Neural cell (in vitro differentiated cells): Measurements from ENCODE around the gene PCMT1. TPM values are rescaled to one million over a fixed set of nuclear protein-coding genes. Genes with fewer than 3 reads are reported as not detected.
"Not testable (repeated sequence)": the region's sequence is repeated elsewhere in the genome, so short reads cannot be mapped to it uniquely, and the experiment has no call there.

Experiments
- H2AFZ ChIP-seq: fragments of 200-600, 300-800 bp; sonication (generic), shearing (Covaris generic); 2 replicates; pipeline ENCODE4 v1.6.0; 2014; ENCODE audit warnings: low read depth, mild to moderate bottlenecking, antibody characterized with exemption, low read length, moderate library complexity
- H3F3A ChIP-seq: fragments of 200-600 bp; shearing (Covaris generic); 2 replicates; pipeline ENCODE4 v1.6.1; 2016; ENCODE audit warnings: mild to moderate bottlenecking, moderate library complexity, mixed read lengths, antibody characterized with exemption, low read length; ENCODE audit not compliant: insufficient read depth, poor library complexity, severe bottlenecking
- H3K27ac ChIP-seq: fragments of 200-600, 300-800 bp; sonication (generic), shearing (Covaris generic); 2 replicates; pipeline ENCODE4 v1.5.1; 2014; ENCODE audit warnings: mild to moderate bottlenecking, low read length, moderate library complexity
- H3K27me3 ChIP-seq: fragments of 300-800, 200-600 bp; sonication (generic), shearing (Covaris generic); 2 replicates; pipeline ENCODE4 v1.6.0; 2014; ENCODE audit warnings: mild to moderate bottlenecking, low read depth, low read length, moderate library complexity; ENCODE audit not compliant: insufficient read depth
- H3K36me3 ChIP-seq: fragments of 300-800, 200-600 bp; sonication (generic), shearing (Covaris generic); 2 replicates; pipeline ENCODE4 v1.5.1; 2014; ENCODE audit warnings: mild to moderate bottlenecking, antibody characterized with exemption, low read length, moderate library complexity; ENCODE audit not compliant: insufficient read depth
- H3K4me2 ChIP-seq: fragments of 300-800, 200-600 bp; sonication (generic), shearing (Covaris generic); 2 replicates; pipeline ENCODE4 v1.6.0; 2014; ENCODE audit warnings: mild to moderate bottlenecking, low read length
- H3K4me3 ChIP-seq: fragments of 300-800, 200-600 bp; sonication (generic), shearing (Covaris generic); 2 replicates; pipeline ENCODE4 v1.5.1; 2014; ENCODE audit warnings: mild to moderate bottlenecking, low read length, moderate library complexity
- H3K79me2 ChIP-seq: fragments of 200-600 bp; shearing (Covaris generic); replicated peaks from 2 replicates; pipeline ENCODE4 v1.6.0; 2014; ENCODE audit warnings: mild to moderate bottlenecking, low read length, moderate library complexity; ENCODE audit not compliant: insufficient read depth
- H3K9ac ChIP-seq: fragments of 300-800, 200-600 bp; sonication (generic), shearing (Covaris generic); 2 replicates; pipeline ENCODE4 v1.6.1; 2016; ENCODE audit warnings: mild to moderate bottlenecking, low read length, mixed read lengths
- H3K9me2 ChIP-seq: fragments of 200-600 bp; shearing (Covaris generic); 2 replicates; pipeline ENCODE4 v1.6.1; 2016; ENCODE audit warnings: mild to moderate bottlenecking, low read length, mixed read lengths; ENCODE audit not compliant: insufficient read depth
- H3K9me3 ChIP-seq: fragments of 200-600, 300-800 bp; sonication (generic), shearing (Covaris generic); 2 replicates; pipeline ENCODE4 v1.6.1; 2016; ENCODE audit warnings: mild to moderate bottlenecking, mixed run types, low read length, moderate library complexity, mixed read lengths
- H4K20me1 ChIP-seq: fragments of 200-600 bp; shearing (Covaris generic); 2 replicates; pipeline ENCODE4 v1.6.1; 2016; ENCODE audit warnings: mild to moderate bottlenecking, mixed run types; ENCODE audit not compliant: insufficient read depth
- EP300 ChIP-seq: fragments of 450-650 bp; conservative IDR thresholded peaks from 2 replicates; pipeline ENCODE4 v1.6.1; 2014; ENCODE audit warnings: antibody characterized with exemption, mild to moderate bottlenecking, moderate library complexity; ENCODE audit not compliant: poor library complexity, severe bottlenecking
- EZH2 ChIP-seq: fragments of 200-600, 300-800 bp; shearing (Covaris generic), sonication (generic); IDR thresholded peaks from 2 replicates; pipeline ENCODE4 v1.6.1; 2014; ENCODE audit warnings: antibody characterized with exemption, low read length, borderline replicate concordance, mild to moderate bottlenecking; ENCODE audit not compliant: insufficient read depth, poor library complexity, severe bottlenecking
- MXI1 ChIP-seq: fragments of 450-650 bp; conservative IDR thresholded peaks from 2 replicates; pipeline ENCODE4 v1.6.1; 2014; ENCODE audit warnings: antibody characterized with exemption, mild to moderate bottlenecking; ENCODE audit not compliant: poor library complexity, severe bottlenecking
- POLR2AphosphoS5 ChIP-seq: IDR thresholded peaks from 2 replicates; pipeline ENCODE4 v1.6.1; 2012
- RAD21 ChIP-seq: fragments of 450-650 bp; conservative IDR thresholded peaks from 2 replicates; pipeline ENCODE4 v1.6.1; 2014; ENCODE audit warnings: antibody characterized with exemption, mild to moderate bottlenecking, moderate library complexity
- SMC3 ChIP-seq: fragments of 450-650 bp; conservative IDR thresholded peaks from 2 replicates; pipeline ENCODE4 v1.6.1; 2014; ENCODE audit warnings: antibody characterized with exemption, mild to moderate bottlenecking, moderate library complexity; ENCODE audit not compliant: poor library complexity
- TAF1 ChIP-seq: IDR thresholded peaks from 2 replicates; pipeline ENCODE4 v1.6.1; 2012; ENCODE audit warnings: low read depth
- polyA plus RNA-seq: library from polyadenylated mRNA; depleted of rRNA; stranded (reverse); fragments of >200 nt; gene quantifications from 2 replicates; pipeline ENCODE4 v1.2.3, GENCODE V29; 2014
- TF ChIP-seq, protein P1 (sequence below): fragments of 450-650 bp; IDR thresholded peaks from 2 replicates; pipeline ENCODE4 v1.5.1; 2014; ENCODE audit warnings: antibody characterized with exemption, mild to moderate bottlenecking, moderate library complexity; ENCODE audit not compliant: poor library complexity, severe bottlenecking
- TF ChIP-seq, protein P2 (sequence below): IDR thresholded peaks from 2 replicates; pipeline ENCODE4 v1.6.1; 2012; ENCODE audit warnings: borderline replicate concordance

Gene PCMT1
- polyA plus RNA-seq, 1 donor from 2014 or later: 384 TPM

DNA sequence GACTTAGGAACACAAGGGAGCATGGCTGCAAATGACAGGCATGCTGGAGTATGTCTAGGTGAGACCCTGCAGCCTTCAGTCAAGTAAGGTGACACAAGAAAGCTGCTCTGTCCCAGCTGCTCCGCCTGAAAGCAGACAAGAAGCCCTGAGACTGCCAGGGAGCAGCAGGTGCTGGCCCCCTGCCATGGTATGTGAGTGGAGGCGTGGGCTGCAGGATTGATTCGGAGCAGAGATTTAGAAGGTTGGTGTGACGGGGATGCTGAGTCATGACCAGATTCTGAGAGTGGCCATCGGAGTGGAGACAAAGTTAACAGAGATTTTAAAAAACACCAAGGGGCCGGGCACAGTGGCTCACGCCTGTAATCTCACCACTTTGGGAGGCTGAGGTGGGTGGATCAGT, 96.8 kb downstream of the PCMT1 start:
- Histone ChIP-seq H3K36me3 (no peaks in the 10 kb centered on the region), H3K27me3 (no peaks in the 10 kb centered on the region), H3K27ac (no peak overlapping the region), H3K9me3 (no peaks in the 10 kb centered on the region), H4K20me1 (no peaks in the 10 kb centered on the region), H3K9ac (no peak overlapping the region), H3K4me3 (no peak overlapping the region), H3K79me2 (no peaks in the 10 kb centered on the region), H2AFZ (no peak overlapping the region), H3K9me2 (no peaks in the 10 kb centered on the region), H3F3A (no peaks in the 10 kb centered on the region), H3K4me2 (no peak overlapping the region)
- TF ChIP-seq TAF1: no peak
- TF ChIP-seq RAD21: no peak
- TF ChIP-seq, protein P1, sequence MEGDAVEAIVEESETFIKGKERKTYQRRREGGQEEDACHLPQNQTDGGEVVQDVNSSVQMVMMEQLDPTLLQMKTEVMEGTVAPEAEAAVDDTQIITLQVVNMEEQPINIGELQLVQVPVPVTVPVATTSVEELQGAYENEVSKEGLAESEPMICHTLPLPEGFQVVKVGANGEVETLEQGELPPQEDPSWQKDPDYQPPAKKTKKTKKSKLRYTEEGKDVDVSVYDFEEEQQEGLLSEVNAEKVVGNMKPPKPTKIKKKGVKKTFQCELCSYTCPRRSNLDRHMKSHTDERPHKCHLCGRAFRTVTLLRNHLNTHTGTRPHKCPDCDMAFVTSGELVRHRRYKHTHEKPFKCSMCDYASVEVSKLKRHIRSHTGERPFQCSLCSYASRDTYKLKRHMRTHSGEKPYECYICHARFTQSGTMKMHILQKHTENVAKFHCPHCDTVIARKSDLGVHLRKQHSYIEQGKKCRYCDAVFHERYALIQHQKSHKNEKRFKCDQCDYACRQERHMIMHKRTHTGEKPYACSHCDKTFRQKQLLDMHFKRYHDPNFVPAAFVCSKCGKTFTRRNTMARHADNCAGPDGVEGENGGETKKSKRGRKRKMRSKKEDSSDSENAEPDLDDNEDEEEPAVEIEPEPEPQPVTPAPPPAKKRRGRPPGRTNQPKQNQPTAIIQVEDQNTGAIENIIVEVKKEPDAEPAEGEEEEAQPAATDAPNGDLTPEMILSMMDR: no peak
- no peak for TF ChIP-seq EZH2
- no peak for TF ChIP-seq SMC3
- TF ChIP-seq, protein P2, sequence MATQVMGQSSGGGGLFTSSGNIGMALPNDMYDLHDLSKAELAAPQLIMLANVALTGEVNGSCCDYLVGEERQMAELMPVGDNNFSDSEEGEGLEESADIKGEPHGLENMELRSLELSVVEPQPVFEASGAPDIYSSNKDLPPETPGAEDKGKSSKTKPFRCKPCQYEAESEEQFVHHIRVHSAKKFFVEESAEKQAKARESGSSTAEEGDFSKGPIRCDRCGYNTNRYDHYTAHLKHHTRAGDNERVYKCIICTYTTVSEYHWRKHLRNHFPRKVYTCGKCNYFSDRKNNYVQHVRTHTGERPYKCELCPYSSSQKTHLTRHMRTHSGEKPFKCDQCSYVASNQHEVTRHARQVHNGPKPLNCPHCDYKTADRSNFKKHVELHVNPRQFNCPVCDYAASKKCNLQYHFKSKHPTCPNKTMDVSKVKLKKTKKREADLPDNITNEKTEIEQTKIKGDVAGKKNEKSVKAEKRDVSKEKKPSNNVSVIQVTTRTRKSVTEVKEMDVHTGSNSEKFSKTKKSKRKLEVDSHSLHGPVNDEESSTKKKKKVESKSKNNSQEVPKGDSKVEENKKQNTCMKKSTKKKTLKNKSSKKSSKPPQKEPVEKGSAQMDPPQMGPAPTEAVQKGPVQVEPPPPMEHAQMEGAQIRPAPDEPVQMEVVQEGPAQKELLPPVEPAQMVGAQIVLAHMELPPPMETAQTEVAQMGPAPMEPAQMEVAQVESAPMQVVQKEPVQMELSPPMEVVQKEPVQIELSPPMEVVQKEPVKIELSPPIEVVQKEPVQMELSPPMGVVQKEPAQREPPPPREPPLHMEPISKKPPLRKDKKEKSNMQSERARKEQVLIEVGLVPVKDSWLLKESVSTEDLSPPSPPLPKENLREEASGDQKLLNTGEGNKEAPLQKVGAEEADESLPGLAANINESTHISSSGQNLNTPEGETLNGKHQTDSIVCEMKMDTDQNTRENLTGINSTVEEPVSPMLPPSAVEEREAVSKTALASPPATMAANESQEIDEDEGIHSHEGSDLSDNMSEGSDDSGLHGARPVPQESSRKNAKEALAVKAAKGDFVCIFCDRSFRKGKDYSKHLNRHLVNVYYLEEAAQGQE: no peak
- TF ChIP-seq EP300: no peak
- TF ChIP-seq POLR2AphosphoS5: no peak
- no peak for TF ChIP-seq MXI1

DNA sequence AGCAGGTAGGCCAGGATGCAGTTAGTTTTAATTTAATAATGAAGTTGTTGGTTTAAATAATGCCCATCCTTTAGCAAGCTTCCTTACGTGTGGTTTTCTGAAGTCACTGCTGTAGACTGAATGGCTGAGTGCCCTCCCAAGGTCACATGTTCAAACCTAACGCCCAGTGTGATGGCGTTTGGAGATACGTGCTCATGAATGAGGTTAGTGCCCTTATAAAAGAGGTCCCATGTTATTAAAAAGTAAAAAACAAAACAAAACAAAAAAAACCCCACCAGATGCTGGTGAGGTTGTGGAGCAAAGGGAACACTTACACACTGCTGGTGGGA, 98.4 kb downstream of the PCMT1 start:
- Histone ChIP-seq H3K9me3 (no peaks in the 10 kb centered on the region), H3K36me3 (no peaks in the 10 kb centered on the region), H3K9ac (no peak overlapping the region), H4K20me1 (no peaks in the 10 kb centered on the region), H3F3A (no peaks in the 10 kb centered on the region), H3K4me3 (no peak overlapping the region), H3K9me2 (no peaks in the 10 kb centered on the region), H3K27ac (no peak overlapping the region), H3K79me2 (no peaks in the 10 kb centered on the region), H3K4me2 (no peak overlapping the region), H3K27me3 (no peaks in the 10 kb centered on the region), H2AFZ (no peak overlapping the region)
- TF ChIP-seq MXI1 (no peak), EZH2 (no peak), SMC3 (no peak), POLR2AphosphoS5 (no peak), EP300 (no peak)

DNA sequence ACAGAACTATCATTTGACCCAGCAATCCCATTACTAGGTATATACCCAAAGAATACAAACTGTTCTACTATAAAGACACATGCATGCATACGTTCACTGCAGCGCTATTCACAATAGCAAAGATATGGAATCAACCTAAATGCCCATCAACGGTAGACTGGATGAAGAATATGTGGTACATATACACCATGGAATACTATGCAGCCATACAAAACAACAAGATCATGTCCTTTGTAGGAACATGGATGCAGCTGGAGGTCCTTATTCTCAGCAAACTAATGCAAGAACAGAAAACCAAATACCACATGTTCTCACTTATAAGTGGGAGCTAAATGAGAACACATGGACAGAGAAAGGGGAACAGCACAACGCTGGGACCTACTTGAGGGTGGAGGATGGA, 98.8 kb downstream of the PCMT1 start:
- H3K27me3 ChIP-seq, H3K9ac ChIP-seq, H3K27ac ChIP-seq, H3K4me2 ChIP-seq, H3F3A ChIP-seq, H4K20me1 ChIP-seq, H3K79me2 ChIP-seq, H3K4me3 ChIP-seq, H2AFZ ChIP-seq, H3K36me3 ChIP-seq, H3K9me2 ChIP-seq, H3K9me3 ChIP-seq: not testable (repeated sequence)
